GM23338 (cell line): Measurements from ENCODE around the gene MRAP. TPM values are rescaled to one million over a fixed set of nuclear protein-coding genes. Genes with fewer than 3 reads are reported as not detected.
"Not testable (repeated sequence)": the region's sequence is repeated elsewhere in the genome, so short reads cannot be mapped to it uniquely, and the experiment has no call there.

Experiments used
- ATAC-seq: fragments of 200-7000 bp; cut with Tn5 transposase; 3 replicates; pipeline ENCODE4 v1.9.1; 2020
- DNase-seq: peaks from one replicate; pipeline ENCODE4 v3.0.0-alpha.2; 2015; ENCODE audit warnings: low spot score
- H2AFZ ChIP-seq: fragments of 200-600 bp; sonication (generic); 2 replicates; pipeline ENCODE4 v1.8.0; 2016; ENCODE audit warnings: antibody characterized with exemption, mild to moderate bottlenecking, moderate library complexity
- H3F3A ChIP-seq: fragments of 200-600 bp; sonication (generic); replicated peaks from 2 replicates; pipeline ENCODE4 v1.8.0; 2017; ENCODE audit warnings: antibody characterized with exemption, mixed run types, low read depth
- H3K27ac ChIP-seq: fragments of 200-600 bp; sonication (generic); 2 replicates; pipeline ENCODE4 v1.6.1; 2016; ENCODE audit warnings: low read depth
- H3K27me3 ChIP-seq: fragments of 200-600 bp; sonication (generic); 2 replicates; pipeline ENCODE4 v1.8.0; 2016; ENCODE audit warnings: mild to moderate bottlenecking, mixed run types, moderate library complexity; ENCODE audit not compliant: insufficient read depth
- H3K36me3 ChIP-seq: fragments of 200-600 bp; sonication (generic); 2 replicates; pipeline ENCODE4 v1.8.0; 2016; ENCODE audit warnings: mild to moderate bottlenecking; ENCODE audit not compliant: insufficient read depth
- H3K4me1 ChIP-seq: fragments of 200-600 bp; sonication (generic); 2 replicates; pipeline ENCODE4 v1.8.0; 2016; ENCODE audit warnings: mild to moderate bottlenecking, moderate library complexity; ENCODE audit not compliant: insufficient read depth
- H3K4me2 ChIP-seq: fragments of 200-600 bp; sonication (generic); 2 replicates; pipeline ENCODE4 v1.7.1; 2017; ENCODE audit warnings: mixed run types
- H3K4me3 ChIP-seq: fragments of 200-600 bp; sonication (generic); 2 replicates; pipeline ENCODE4 v1.6.1; 2016; ENCODE audit warnings: mixed run types
- H3K79me2 ChIP-seq: fragments of 200-600 bp; sonication (generic); replicated peaks from 2 replicates; pipeline ENCODE4 v1.8.0; 2017; ENCODE audit warnings: mild to moderate bottlenecking; ENCODE audit not compliant: insufficient read depth
- H3K9me2 ChIP-seq: fragments of 200-600 bp; sonication (generic); 2 replicates; pipeline ENCODE4 v1.8.0; 2017; ENCODE audit not compliant: insufficient read depth
- H4K20me1 ChIP-seq: fragments of 200-600 bp; sonication (generic); replicated peaks from 2 replicates; pipeline ENCODE4 v1.8.0; 2017; ENCODE audit warnings: mild to moderate bottlenecking; ENCODE audit not compliant: insufficient read depth
- H3K27ac Mint-ChIP-seq: 2 replicates; pipeline ENCODE4 v1.8.0; 2020; ENCODE audit warnings: inconsistent platforms, mild to moderate bottlenecking, moderate library complexity, mixed read lengths
- H3K27me3 Mint-ChIP-seq: 3 replicates; pipeline ENCODE4 v1.8.0; 2022; ENCODE audit warnings: low read depth, mild to moderate bottlenecking, moderate library complexity, mixed read lengths, inconsistent platforms; ENCODE audit not compliant: insufficient read depth, poor library complexity
- H3K36me3 Mint-ChIP-seq: 3 replicates; pipeline ENCODE4 v1.8.0; 2021; ENCODE audit warnings: low read depth, mild to moderate bottlenecking, inconsistent platforms, moderate library complexity, mixed read lengths
- H3K4me1 Mint-ChIP-seq: 3 replicates; pipeline ENCODE4 v1.8.0; 2020; ENCODE audit warnings: mild to moderate bottlenecking, inconsistent platforms, mixed read lengths
- H3K4me3 Mint-ChIP-seq: 3 replicates; pipeline ENCODE4 v1.8.0; 2021; ENCODE audit warnings: moderate library complexity, mild to moderate bottlenecking, inconsistent platforms, mixed read lengths
- H3K9me3 Mint-ChIP-seq: 3 replicates; pipeline ENCODE4 v1.8.0; 2020; ENCODE audit warnings: moderate library complexity, mild to moderate bottlenecking, inconsistent platforms, mixed read lengths
- CREB1 ChIP-seq: fragments of 250-450 bp; sonication (Bioruptor Pico); IDR thresholded peaks from 2 replicates; pipeline ENCODE4 v1.5.0; 2020; ENCODE audit warnings: low read depth, mild to moderate bottlenecking, moderate library complexity
- CTCF ChIP-seq, 2 experiments: fragments of 200-600 bp in 1 of 2; sonication (generic) in 1 of 2; conservative IDR thresholded peaks; 2 replicates each; pipeline versions ENCODE4 v1.5.1 to v1.6.1; 2016 to 2017; ENCODE audit warnings: antibody characterized with exemption in 2 of 2, low read depth in 2 of 2, mild to moderate bottlenecking in 2 of 2, moderate library complexity in 1 of 2
- ETS1 ChIP-seq: IDR thresholded peaks from 2 replicates; pipeline ENCODE4 v1.6.1; 2016; ENCODE audit warnings: antibody characterized with exemption
- EZH2 ChIP-seq: fragments of 200-600 bp; sonication (generic); IDR thresholded peaks from one replicate; pipeline ENCODE4 v1.8.0; 2017; ENCODE audit warnings: antibody characterized with exemption, mild to moderate bottlenecking, low read depth; ENCODE audit not compliant: unreplicated experiment
- EZH2phosphoT487 ChIP-seq: fragments of 200-600 bp; sonication (generic); IDR thresholded peaks from one replicate; pipeline ENCODE4 v1.8.1; 2018; ENCODE audit warnings: antibody characterized with exemption; ENCODE audit not compliant: unreplicated experiment
- JUNB ChIP-seq: IDR thresholded peaks from one replicate; pipeline ENCODE4 v1.6.1; 2016; ENCODE audit warnings: antibody characterized with exemption; ENCODE audit not compliant: unreplicated experiment
- NANOG ChIP-seq: IDR thresholded peaks from 2 replicates; pipeline ENCODE4 v1.6.1; 2016; ENCODE audit warnings: antibody characterized with exemption, borderline replicate concordance
- POLR2AphosphoS5 ChIP-seq: IDR thresholded peaks from 2 replicates; pipeline ENCODE4 v1.6.1; 2016; ENCODE audit warnings: antibody characterized with exemption, low read depth
- REST ChIP-seq: IDR thresholded peaks from one replicate; pipeline ENCODE4 v1.6.1; 2018; ENCODE audit warnings: antibody characterized with exemption; ENCODE audit not compliant: unreplicated experiment
- STAT1 ChIP-seq: IDR thresholded peaks from one replicate; pipeline ENCODE4 v1.6.1; 2016; ENCODE audit warnings: antibody characterized with exemption; ENCODE audit not compliant: unreplicated experiment
- ZNF114 ChIP-seq: fragments of 250-450 bp; sonication (Bioruptor Pico); IDR thresholded peaks from 2 replicates; pipeline ENCODE4 v1.5.0; 2020; ENCODE audit warnings: mild to moderate bottlenecking, moderate library complexity
- ZNF331 ChIP-seq: fragments of 250-450 bp; sonication (Bioruptor Pico); IDR thresholded peaks from 2 replicates; pipeline ENCODE4 v1.5.0; 2020; ENCODE audit warnings: low read depth, mild to moderate bottlenecking, moderate library complexity
- polyA plus RNA-seq: library from polyadenylated mRNA; unstranded; fragments of >200 nt; fragmentation: Nextera tagmentation; extraction: Ambion mirVana; gene quantifications from 2 replicates; pipeline ENCODE4 v1.2.1, GENCODE V29; 2016
- total RNA-seq: library from RNA; depleted of rRNA; stranded (reverse); fragments of >200 nt; shearing (Covaris generic); gene quantifications from 2 replicates; pipeline ENCODE4 v1.2.3, GENCODE V29; 2014

Gene MRAP
- total and polyA plus RNA-seq, 2 experiments from 2014 or later: 0.78 TPM; not detected in 1

GRCh38 chr21:32261929-32262328 is 36.7 kb upstream of the MRAP start:
- Mint-ChIP-seq H3K4me3 (no peak overlapping the region), H3K36me3 (peaks cover 13% of the 10 kb centered on the region), H3K4me1 (peaks cover 6% of the 10 kb centered on the region; the same call in 2 of the 3 replicates), H3K27me3 (peaks cover 3% of the 10 kb centered on the region), H3K9me3 (no peaks in the 10 kb centered on the region), H3K27ac (no peak overlapping the region)
- no peaks in the 10 kb centered on the region for H3K36me3 ChIP-seq
- H3K4me3 ChIP-seq: no peak overlapping the region
- no peaks in the 10 kb centered on the region for H3K27me3 ChIP-seq
- no peak overlapping the region for H3K4me2 ChIP-seq
- peaks cover 3% of the 10 kb centered on the region; the same call in 1 of the 2 replicates for H3K4me1 ChIP-seq
- no peak overlapping the region for H3K27ac ChIP-seq
- no peak for ATAC-seq
- no peaks in the 10 kb centered on the region for H4K20me1 ChIP-seq
- no peaks in the 10 kb centered on the region for H3K79me2 ChIP-seq
- no peak overlapping the region for H2AFZ ChIP-seq
- no peak for DNase-seq
- H3F3A ChIP-seq: no peaks in the 10 kb centered on the region
- TF ChIP-seq NANOG: no peak
- TF ChIP-seq ZNF331 (CRISPR knock-in tag): no peak
- TF ChIP-seq REST: no peak
- no peak for TF ChIP-seq POLR2AphosphoS5
- TF ChIP-seq EZH2: no peak
- TF ChIP-seq ZNF114 (CRISPR knock-in tag): no peak
- no peaks in the 10 kb centered on the region for H3K9me2 ChIP-seq

GRCh38 chr21:32265321-32265720 is 33.3 kb upstream of the MRAP start:
- not testable (repeated sequence) for H3K4me3 ChIP-seq, H3K9me3 Mint-ChIP-seq, H3K4me1 Mint-ChIP-seq, H3K27me3 Mint-ChIP-seq, DNase-seq, H3K4me3 Mint-ChIP-seq, H3K4me2 ChIP-seq, H3K4me1 ChIP-seq, H3F3A ChIP-seq, H3K9me2 ChIP-seq, H2AFZ ChIP-seq, H3K27ac ChIP-seq, H3K27ac Mint-ChIP-seq, H3K79me2 ChIP-seq, H3K27me3 ChIP-seq, H4K20me1 ChIP-seq, ATAC-seq
- peaks cover 43% of the 10 kb centered on the region for H3K36me3 Mint-ChIP-seq
- peaks cover 15% of the 10 kb centered on the region for H3K36me3 ChIP-seq

- no peak for TF ChIP-seq EZH2phosphoT487
- TF ChIP-seq ETS1: no peak
- TF ChIP-seq ZNF331 (CRISPR knock-in tag): no peak
- no peak for TF ChIP-seq JUNB
- no peak for TF ChIP-seq EZH2
- no peak for TF ChIP-seq CREB1 (CRISPR knock-in tag)
- no peak for TF ChIP-seq CTCF (conservative IDR thresholded peaks at IDR 0.05; ENCODE audit: low read depth in 2 of 2)
- no peak for TF ChIP-seq ZNF114 (CRISPR knock-in tag)
- TF ChIP-seq STAT1: no peak
- peaks cover 19% of the 10 kb centered on the region for H3K79me2 ChIP-seq
- Mint-ChIP-seq H3K4me3 (no peak overlapping the region), H3K4me1 (no peaks in the 10 kb centered on the region), H3K36me3 (peaks cover 71% of the 10 kb centered on the region), H3K9me3 (no peaks in the 10 kb centered on the region), H3K27ac (no peak overlapping the region), H3K27me3 (peaks cover under 1% of the 10 kb centered on the region)
- no peaks in the 10 kb centered on the region for H3K27me3 ChIP-seq
- no peak overlapping the region for H3K4me2 ChIP-seq
- DNase-seq (no peak), ATAC-seq (no peak)
- no peaks in the 10 kb centered on the region for H3K9me2 ChIP-seq
- H2AFZ ChIP-seq: no peak overlapping the region
- H3K4me1 ChIP-seq: no peaks in the 10 kb centered on the region
- H3K36me3 ChIP-seq: peaks cover 34% of the 10 kb centered on the region
- H3K27ac ChIP-seq: no peak overlapping the region
- H3F3A ChIP-seq: no peaks in the 10 kb centered on the region
- peaks cover 21% of the 10 kb centered on the region for H4K20me1 ChIP-seq
- no peak overlapping the region for H3K4me3 ChIP-seq
Observed at GRCh38 chr21:32270748-32271147, 27.9 kb upstream of the MRAP start.
